GM21390 (cell line): ENCODE results near the gene GAMT.
"Not testable (repeated sequence)": the region's sequence is repeated elsewhere in the genome, so short reads cannot be mapped to it uniquely, and the experiment has no call there.

Experiments used
- ATAC-seq: cut with Tn5 transposase; IDR thresholded peaks from one replicate; pipeline ENCODE4 v1.9.1; 2021; ENCODE audit not compliant: unreplicated experiment

Gene GAMT

GRCh38 chr19:1401138-1401888 is at the start of gene GAMT:
GAMT (minus strand) TSS chr19:1401542; CDS start chr19:1401476, 66 bp downstream.
- ATAC-seq = peak; percentile 57

GRCh38 chr19:1449467-1450442 is 48.4 kb upstream of the GAMT start, which contains the start of gene APC2:
APC2 (plus strand) TSS chr19:1450121; CDS start chr19:1453002, 2,881 bp downstream.
- no peak for ATAC-seq

DNA sequence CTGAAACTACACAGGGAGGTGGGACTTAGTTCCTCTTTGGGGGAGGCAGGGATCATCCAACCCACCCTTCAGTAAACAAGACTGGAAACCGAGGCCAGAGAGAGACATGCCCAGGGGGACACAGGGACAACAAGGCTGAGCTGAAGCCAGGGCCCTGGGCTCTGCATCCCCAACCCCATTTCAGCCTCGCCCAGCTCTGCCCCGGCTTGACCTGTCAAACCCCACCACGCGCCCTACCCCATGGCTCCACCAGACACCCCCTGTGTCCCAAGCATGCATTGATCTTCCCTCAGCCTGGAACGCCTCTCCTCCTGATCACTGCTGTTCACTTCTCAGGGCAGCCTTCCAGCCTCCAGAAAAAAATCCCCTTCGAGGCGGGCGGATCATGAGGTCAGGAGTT is 46.6 kb upstream of the GAMT start:
- ATAC-seq = no peak

GRCh38 chr19:1447504-1447903 is 46.2 kb upstream of the GAMT start:
- no peak for ATAC-seq

GRCh38 chr19:1446713-1447481 is 45.6 kb upstream of the GAMT start:
- no peak for ATAC-seq

- ATAC-seq = no peak
These were observed 44.8 kb upstream of the GAMT start for GRCh38 chr19:1445932-1446712.

GRCh38 chr19:1445185-1445931 is 44.0 kb upstream of the GAMT start:
- ATAC-seq = peak; percentile 67

DNA sequence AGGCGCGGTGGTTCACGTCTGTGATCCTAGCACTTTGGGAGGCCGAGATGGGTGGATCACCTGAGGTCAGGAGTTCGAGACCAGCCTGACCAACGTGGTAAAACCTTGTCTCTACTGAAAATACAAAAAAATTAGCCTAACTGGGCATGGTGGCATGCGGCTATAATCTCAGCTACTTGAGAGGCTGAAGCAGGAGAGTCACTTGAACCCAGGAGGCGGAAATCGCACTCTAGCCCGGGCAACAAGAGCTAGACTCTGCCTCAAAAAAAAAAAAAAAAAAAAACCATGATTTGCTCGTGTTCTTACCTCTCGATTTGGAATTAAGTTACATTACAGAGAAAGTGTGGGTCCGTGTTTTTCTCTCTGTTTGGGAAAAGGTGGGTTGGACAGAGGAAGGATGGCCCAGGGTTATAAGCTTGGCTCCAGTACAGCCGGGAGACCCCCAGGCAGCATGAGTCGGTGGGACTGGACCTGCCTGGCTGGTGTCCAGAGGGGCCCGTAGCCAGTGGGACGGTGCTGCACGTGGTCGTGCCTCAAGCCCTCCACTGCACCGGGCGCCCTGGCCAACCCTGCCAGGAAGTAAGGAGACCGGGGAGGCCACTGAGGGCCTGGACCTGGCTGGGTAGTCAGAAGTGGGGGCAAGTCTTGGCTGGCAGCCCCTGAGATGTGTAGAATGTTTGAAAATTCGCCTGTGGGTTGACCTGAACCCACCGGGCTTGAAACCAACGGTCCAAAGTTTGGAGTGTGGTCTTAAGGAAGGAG is 40.5 kb upstream of the GAMT start:
- no peak for ATAC-seq

DNA sequence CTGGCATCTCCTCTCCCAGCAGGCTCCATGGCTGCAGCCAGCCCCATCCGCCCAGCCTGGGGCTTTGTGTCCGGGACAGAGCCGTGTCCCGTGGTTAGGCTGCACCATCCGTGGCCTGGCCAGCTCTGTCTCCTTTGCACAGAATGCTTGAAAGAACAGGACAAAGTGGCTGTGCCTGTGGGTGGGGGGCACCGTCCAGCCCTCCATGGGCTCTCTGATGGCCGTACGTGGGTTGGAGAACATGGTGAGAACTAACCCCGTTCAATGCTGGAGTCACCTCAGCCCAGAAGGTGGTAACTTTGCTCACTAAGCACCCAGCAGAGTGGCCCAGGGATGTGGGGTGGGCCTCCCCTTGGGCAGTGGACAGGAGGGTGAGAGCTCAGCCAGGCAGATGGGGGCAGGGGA is 39.7 kb upstream of the GAMT start:
- no peak for ATAC-seq

GRCh38 chr19:1440418-1440801 is 39.1 kb upstream of the GAMT start:
- no peak for ATAC-seq

DNA sequence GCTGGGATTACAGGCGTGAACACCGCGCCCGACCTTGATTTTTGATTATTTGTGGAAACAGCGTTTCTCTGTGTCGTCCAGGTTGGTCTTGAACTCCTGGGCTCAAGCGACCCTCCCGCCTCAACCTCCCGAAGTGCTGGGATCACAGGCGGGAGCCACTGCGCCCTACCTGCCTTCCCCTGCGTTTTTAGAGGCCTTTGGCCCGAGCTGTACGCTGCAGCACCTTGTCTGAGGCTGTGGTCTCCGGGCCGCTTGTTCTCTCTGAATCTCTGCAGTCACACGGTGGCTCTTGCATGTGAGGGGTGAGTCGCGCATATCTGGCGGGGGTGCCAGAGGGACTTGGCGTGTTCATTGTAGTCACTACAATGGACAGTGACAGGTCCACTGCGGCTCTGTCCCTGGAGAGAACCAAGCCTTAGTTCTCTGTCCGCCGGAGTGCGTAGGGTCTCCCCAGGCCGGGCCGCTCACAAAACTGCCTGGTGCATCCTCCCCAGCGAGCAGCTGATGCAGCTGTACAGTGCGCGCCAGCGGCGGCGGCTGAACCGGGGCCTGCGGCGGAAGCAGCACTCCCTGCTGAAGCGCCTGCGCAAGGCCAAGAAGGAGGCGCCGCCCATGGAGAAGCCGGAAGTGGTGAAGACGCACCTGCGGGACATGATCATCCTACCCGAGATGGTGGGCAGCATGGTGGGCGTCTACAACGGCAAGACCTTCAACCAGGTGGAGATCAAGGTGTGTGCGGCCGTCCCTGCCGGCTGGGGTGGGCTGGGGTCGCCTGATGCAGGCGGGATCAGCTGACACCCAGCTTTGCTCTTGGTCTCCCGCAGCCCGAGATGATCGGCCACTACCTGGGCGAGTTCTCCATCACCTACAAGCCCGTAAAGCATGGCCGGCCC is 38.4 kb upstream of the GAMT start:
- not testable (repeated sequence) for ATAC-seq

DNA sequence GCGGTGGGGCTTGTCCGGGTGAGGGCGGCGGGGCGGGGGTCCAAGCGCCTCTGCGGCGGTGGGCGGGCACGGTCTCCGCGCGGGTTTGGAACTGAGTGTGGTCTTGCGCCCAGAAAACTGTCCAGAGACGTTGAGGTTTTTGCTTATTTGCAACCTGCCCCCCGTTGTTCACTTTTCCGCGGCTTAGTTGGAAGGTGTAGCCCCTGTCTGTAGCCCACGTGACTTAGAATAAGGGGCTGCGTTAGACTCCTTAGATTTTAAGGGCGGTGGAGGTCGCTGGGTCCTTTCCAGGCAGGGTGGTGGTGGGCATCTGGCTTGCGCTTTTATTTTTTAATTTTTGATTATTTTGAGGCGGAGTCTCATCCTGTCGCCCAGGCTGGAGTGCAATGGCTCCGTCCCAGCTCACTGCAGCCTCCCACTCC is 37.6 kb upstream of the GAMT start:
- no peak for ATAC-seq

- peak; percentile 68 for ATAC-seq
These were observed 36.9 kb upstream of the GAMT start, which contains the start of gene RPS15 for GRCh38 chr19:1438035-1438932. RPS15 (plus strand) TSS chr19:1438396; CDS start chr19:1438426, 30 bp downstream.

- no peak for ATAC-seq
These were observed 36.3 kb upstream of the GAMT start for GRCh38 chr19:1437609-1438008.

DNA sequence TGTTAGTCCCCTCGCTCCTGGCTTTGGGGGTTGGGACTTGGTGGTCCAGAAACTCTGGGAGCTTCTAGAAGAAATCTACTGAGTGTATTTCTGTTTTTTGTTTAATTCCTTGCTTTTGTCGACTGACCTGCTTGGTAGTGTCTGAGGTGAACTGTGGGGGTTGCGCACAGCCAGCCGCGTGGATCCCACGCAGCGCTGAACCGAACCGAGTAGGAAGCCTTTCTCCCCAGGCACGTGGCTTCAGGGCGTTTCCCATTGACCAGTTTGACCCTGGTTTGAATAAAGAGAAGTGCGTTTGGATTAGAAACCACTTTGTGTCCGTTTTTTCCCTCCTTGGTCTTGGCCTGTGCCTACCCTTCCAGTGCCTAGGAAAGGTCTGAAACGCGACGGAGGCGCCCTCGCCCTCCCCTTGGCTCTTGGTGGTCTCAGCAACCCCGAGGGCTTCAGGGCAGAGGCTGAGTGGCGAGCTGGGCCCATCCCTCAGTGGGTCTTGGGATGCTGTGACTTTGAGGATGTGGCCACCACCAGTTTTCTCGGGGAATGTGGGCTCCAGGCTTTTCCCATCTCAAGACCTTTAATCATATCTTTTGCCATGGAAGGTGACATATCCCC is 34.1 kb upstream of the GAMT start:
- no peak for ATAC-seq

GRCh38 chr19:1434577-1435060 is 33.3 kb upstream of the GAMT start:
- no peak for ATAC-seq
